HCT116 (cell line): ENCODE measurements around the gene CNGA3.

Experiments
- POLR2A ChIP-seq: IDR thresholded peaks from 2 replicates; pipeline ENCODE4 v1.7.0; 2011; ENCODE audit warnings: borderline replicate concordance; ENCODE audit not compliant: insufficient read depth, insufficient read length; ENCODE audit errors: extremely low read depth
- POLR2AphosphoS5 ChIP-seq: IDR thresholded peaks from 2 replicates; pipeline ENCODE4 v1.6.1; 2011; ENCODE audit warnings: mild to moderate bottlenecking, low read depth, low read length, moderate library complexity
- TF ChIP-seq, protein P1 (sequence below), 3 experiments: fragments of 200-600 bp in 1 of 3; sonication (generic) in 1 of 3; IDR thresholded peaks in 2 of 3; conservative IDR thresholded peaks in 1 of 3; 2 replicates each; pipeline ENCODE4 v1.5.1; 2012 to 2017; ENCODE audit warnings: low read depth in 2 of 3, low read length in 2 of 3, antibody characterized with exemption in 1 of 3, borderline replicate concordance in 1 of 3, control low read depth in 1 of 3, mild to moderate bottlenecking in 1 of 3, mixed read lengths in 1 of 3, mixed run types in 1 of 3, moderate library complexity in 1 of 3; ENCODE audit not compliant: insufficient read depth in 1 of 3

DNA sequence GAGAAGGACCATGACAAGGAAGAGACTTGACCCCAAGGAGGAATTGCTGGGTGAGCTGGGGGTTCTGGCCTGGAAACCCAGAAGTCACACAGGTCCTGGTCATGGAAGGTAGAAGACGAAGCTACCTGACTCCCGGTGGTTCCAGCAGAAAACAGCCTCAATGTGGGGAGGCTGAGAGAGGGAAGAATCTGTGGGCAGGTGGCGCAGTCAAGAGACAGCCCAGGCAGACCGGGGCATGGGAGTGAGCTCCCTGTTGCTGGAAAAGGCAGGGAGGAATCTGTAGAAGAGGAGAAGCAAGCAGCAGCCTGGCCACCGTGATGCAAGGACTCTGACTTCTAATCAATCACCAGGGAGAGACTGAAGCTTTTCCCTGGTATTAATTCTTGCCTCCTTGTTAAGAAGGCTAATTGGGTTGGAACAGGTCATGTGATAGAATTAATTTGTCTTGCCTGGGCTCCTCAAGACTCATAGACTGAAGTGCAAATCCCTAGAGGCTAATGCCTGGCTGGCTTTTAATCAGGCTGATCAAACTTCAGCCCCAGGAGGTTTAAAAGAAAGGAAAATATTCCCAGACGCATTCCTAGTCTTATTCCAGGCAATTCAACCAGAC, 30.1 kb downstream of the CNGA3 start:
- TF ChIP-seq, protein P1, sequence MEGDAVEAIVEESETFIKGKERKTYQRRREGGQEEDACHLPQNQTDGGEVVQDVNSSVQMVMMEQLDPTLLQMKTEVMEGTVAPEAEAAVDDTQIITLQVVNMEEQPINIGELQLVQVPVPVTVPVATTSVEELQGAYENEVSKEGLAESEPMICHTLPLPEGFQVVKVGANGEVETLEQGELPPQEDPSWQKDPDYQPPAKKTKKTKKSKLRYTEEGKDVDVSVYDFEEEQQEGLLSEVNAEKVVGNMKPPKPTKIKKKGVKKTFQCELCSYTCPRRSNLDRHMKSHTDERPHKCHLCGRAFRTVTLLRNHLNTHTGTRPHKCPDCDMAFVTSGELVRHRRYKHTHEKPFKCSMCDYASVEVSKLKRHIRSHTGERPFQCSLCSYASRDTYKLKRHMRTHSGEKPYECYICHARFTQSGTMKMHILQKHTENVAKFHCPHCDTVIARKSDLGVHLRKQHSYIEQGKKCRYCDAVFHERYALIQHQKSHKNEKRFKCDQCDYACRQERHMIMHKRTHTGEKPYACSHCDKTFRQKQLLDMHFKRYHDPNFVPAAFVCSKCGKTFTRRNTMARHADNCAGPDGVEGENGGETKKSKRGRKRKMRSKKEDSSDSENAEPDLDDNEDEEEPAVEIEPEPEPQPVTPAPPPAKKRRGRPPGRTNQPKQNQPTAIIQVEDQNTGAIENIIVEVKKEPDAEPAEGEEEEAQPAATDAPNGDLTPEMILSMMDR (IDR thresholded peaks at IDR 0.05 in 2 of 3, conservative IDR thresholded peaks at IDR 0.05 in 1 of 3; ENCODE audit: borderline replicate concordance in 1 of 3, insufficient read depth in 1 of 3, low read depth in 2 of 3, low read length in 2 of 3): no peak
- TF ChIP-seq POLR2AphosphoS5 (no peak), POLR2A (no peak)
